HG03558 (cell line): Measurements from ENCODE around the gene DIAPH3.

ENCODE experiments used
- ATAC-seq: cut with Tn5 transposase; IDR thresholded peaks from one replicate; pipeline ENCODE4 v1.9.1; 2021; ENCODE audit warnings: moderate number of reproducible peaks; ENCODE audit not compliant: unreplicated experiment; ENCODE audit errors: extremely low read depth

Gene DIAPH3

GRCh38 chr13:59975807-59976435 lies 187.8 kb downstream of the DIAPH3 start:
- no peak for ATAC-seq

GRCh38 chr13:59970847-59971246 lies 192.9 kb downstream of the DIAPH3 start:
- no peak for ATAC-seq

- ATAC-seq = no peak
These were observed 199.9 kb downstream of the DIAPH3 start for GRCh38 chr13:59963827-59964226.

GRCh38 chr13:59963383-59963782 lies 200.3 kb downstream of the DIAPH3 start:
- no peak for ATAC-seq

- ATAC-seq = no peak
These were observed 201.4 kb downstream of the DIAPH3 start for GRCh38 chr13:59962343-59962742.

- no peak for ATAC-seq
These were observed 203.0 kb downstream of the DIAPH3 start for GRCh38 chr13:59960683-59961082.

DNA sequence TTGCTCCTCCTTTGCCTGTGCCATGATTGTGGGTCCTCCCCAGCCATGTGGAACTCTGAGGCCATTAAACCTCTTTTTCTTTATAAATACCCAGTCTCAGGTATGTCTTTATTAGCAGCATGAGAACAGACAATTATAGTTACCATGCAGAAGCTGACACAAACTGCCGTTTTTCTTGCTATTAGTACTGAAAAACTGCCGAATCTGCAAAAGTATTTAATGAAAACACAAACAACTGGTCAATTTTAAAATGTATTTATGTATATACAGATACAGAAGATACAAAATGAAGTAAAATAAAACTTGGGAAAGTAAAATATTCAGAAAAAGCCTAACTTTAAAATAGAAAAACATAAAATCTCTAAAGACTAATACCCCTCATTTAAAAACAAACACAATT lies 206.3 kb downstream of the DIAPH3 start:
- no peak for ATAC-seq

DNA sequence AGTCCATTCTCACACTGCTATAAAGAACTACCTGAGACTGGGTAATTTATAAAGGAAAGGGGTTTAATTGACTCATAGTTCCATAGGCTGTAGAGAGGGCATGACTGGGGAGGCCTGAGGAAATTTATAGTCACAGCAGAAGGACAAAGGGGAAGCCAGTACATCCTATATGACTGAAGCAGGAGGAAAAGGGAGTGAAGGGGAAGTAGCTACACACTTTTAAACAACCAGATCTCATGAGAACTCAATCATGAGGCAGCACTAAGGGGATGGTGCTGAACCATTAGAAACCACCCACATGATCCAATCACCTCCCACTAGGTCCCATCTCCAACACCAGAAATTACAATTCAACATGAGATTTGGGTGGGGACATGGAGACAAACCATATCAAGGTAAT lies 209.1 kb downstream of the DIAPH3 start:
- ATAC-seq = no peak

- no peak for ATAC-seq
These were observed 212.7 kb downstream of the DIAPH3 start for GRCh38 chr13:59951011-59951410.

DNA sequence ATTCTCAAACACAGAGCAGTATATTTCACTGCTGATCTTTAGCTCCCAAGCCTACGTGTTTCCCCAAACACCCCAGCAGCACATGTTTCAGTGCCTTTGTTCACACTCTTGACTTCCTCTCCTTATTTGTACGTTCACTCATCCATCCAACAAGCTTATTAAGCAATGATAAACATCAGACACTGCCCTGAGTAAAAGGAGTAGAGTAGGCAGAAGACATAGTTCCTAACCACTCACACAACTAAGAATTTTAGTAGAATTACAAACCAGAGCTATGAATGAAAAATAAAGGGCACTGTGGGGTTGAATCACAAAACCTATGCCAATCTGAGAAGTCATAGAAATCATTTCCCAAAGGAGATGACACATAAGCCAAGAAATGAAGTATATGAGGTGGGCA lies 213.5 kb downstream of the DIAPH3 start:
- no peak for ATAC-seq

GRCh38 chr13:59948686-59949085 lies 215.0 kb downstream of the DIAPH3 start:
- ATAC-seq = no peak

- no peak for ATAC-seq
These were observed 216.8 kb downstream of the DIAPH3 start for GRCh38 chr13:59946944-59947343.

GRCh38 chr13:59931621-59932020 lies 232.1 kb downstream of the DIAPH3 start:
- no peak for ATAC-seq

- no peak for ATAC-seq
These were observed 239.5 kb downstream of the DIAPH3 start for GRCh38 chr13:59924256-59924655.

GRCh38 chr13:59915252-59915651 lies 248.5 kb downstream of the DIAPH3 start:
- ATAC-seq = no peak

GRCh38 chr13:59914556-59914955 lies 249.2 kb downstream of the DIAPH3 start:
- ATAC-seq = no peak

- no peak for ATAC-seq
These were observed 257.2 kb downstream of the DIAPH3 start for GRCh38 chr13:59906413-59907049.

DNA sequence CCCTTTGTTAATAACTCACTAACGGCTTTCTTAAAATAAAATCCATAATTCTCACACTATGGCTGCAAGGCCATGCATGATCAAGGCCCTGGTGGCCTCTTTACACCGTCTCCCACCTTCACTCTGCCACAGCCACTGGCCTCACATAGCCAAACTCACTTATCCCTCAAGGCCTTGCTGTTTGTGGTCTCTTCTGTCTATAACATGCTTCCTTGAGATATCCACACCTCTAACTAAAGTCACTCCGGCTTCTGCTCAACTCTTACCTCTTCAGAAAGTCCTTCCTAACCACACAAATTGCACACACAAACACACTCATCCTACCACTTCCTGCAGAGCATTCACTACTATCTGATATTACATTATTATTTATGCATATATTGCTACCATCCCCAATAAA lies 262.5 kb downstream of the DIAPH3 start:
- no peak for ATAC-seq

GRCh38 chr13:59898066-59898465 lies 265.7 kb downstream of the DIAPH3 start:
- ATAC-seq = no peak

DNA sequence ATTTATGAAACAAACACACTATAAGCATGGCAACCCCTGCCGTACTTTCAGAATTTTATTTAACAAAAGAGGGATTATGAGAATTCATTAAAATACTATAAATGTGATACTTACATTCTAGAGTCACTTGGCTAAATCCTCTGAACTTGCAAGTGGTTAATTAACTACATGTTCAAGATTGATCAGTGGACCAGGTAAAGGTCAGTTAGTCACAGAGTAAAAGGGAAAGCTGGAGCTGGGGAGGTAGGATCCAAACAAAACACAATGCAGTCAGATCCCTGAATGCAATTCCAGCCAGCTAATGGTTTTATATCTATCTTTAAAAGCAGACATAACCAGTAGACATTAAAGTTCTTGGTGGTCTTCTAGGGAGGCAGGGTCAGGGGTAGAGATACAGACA lies 270.5 kb downstream of the DIAPH3 start:
- ATAC-seq = no peak

- ATAC-seq = no peak
These were observed 272.7 kb downstream of the DIAPH3 start for GRCh38 chr13:59891053-59891452.

GRCh38 chr13:59890054-59890453 lies 273.7 kb downstream of the DIAPH3 start:
- ATAC-seq = no peak
